ENCODE results near the gene DUOXA1.
"Not testable (repeated sequence)": the region's sequence is repeated elsewhere in the genome, so short reads cannot be mapped to it uniquely, and the experiment has no call there.

DUOXA1 gene

GRCh38 chr15:45088801-45089711, 40.6 kb downstream of the DUOXA1 start:
- no peak for DNase-seq

- no peak for DNase-seq
These were observed 42.2 kb downstream of the DUOXA1 start for GRCh38 chr15:45087513-45087912.

- DNase-seq, result no peak
These were observed 45.5 kb downstream of the DUOXA1 start for GRCh38 chr15:45084163-45084562.

GRCh38 chr15:45083223-45083622, 46.5 kb downstream of the DUOXA1 start:
- DNase-seq, result no peak

- not testable (repeated sequence) for DNase-seq
These were observed 47.3 kb downstream of the DUOXA1 start for GRCh38 chr15:45082412-45082811.

GRCh38 chr15:45080593-45080992, 49.1 kb downstream of the DUOXA1 start:
- DNase-seq, result peak in 1 of 14 donors; percentile 45

- not testable (repeated sequence) for DNase-seq
These were observed 49.9 kb downstream of the DUOXA1 start for GRCh38 chr15:45079628-45080246.

DNA sequence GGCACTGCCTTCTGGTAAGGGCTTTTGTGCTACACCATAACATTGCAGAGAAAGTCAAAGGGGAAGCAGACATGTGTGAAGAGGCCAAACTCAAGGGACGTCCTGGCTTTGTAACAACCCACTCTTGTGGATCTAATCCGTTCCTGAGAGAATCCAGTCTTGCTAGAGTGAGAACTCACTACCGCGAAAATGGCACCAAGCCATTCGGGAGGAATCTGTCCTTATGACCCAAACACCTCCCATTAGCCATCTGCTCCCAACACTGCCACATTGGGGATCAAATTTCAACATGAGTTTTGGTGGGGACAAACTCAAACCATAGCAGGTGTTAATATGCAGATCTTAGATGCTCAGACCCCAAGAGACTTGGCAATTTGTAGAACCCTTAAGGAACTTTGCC, 50.5 kb downstream of the DUOXA1 start:
- not testable (repeated sequence) for DNase-seq

DNA sequence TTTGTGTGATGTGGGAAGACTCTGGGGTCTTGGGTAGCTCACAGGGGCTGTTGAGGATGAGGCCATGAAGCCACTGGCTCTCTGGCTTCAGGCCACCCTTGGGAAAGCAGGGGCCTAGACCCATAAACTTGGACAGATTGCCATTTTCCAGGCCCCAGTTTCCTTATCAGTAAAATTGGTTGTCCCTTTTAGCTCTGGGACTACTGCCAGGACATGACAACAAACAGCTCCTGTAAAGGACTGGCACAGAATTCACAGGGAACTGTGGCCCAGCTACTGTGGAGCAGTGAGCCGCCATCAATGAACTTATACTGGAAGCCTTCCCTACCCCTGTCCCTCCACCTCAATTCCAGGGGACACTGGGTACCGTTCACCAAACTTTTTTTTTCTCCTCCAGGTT, 52.3 kb downstream of the DUOXA1 start:
- DNase-seq, result not testable (repeated sequence)

DNA sequence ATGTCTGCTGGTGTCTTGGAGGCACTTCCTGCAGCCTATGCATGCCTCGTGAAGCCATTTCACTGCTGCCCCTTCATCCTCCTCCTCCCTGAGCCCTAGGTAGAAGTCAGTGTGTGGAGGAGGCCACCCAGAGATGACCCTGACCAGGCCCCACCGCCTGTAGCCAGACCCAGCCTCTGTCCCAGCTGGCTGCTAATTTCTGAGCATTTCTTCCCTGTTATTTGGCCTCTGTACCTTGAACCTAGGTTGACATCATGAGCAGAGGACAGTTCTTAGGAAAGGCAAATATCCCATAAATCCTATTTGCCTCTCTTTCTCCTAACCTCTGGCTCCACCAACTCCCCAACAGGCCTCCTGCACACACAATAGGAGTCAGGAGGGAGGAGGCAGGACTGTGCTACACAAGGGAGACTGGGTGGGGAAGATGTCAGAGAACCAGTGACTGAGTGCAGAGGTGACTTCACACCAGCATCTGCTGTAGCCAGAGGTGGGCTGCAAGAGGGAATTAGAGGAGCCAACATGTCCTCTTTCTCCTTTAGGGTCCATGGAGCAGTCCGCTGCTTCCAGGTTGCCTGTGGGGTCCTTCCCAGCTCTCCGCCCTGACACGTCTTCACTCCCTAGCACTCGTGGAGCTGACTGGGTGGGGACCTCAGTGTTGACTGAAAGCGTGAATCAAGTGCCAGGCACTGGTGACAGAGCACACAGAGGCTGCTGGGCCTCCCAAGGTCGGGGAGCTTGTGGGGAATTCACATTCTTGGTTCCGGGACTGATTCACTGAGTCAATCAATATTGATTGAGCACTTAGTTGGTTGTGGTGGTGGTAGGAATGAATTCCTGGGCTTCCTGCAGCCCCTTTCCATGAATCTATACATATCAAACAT, 54.0 kb downstream of the DUOXA1 start:
- not testable (repeated sequence) for DNase-seq

GRCh38 chr15:45073602-45074001, 56.1 kb downstream of the DUOXA1 start:
- not testable (repeated sequence) for DNase-seq

- DNase-seq, result not testable (repeated sequence)
These were observed 59.7 kb downstream of the DUOXA1 start for GRCh38 chr15:45069942-45070360.

Data from C1 segment of cervical spinal cord (tissue), 14 donors.